HTR-8/SVneo (cell line): ENCODE data around the gene SAA2.
"Not testable (repeated sequence)": the region's sequence is repeated elsewhere in the genome, so short reads cannot be mapped to it uniquely, and the experiment has no call there.

Source experiments
- DNase-seq: peaks from one replicate; pipeline ENCODE4 v3.0.0; 2011; ENCODE audit warnings: low spot score, mixed read lengths; ENCODE audit not compliant: insufficient read length
- FAIRE-seq: peaks from 2 replicates; lab custom pipeline; 2011; peaks lifted over from hg19 to GRCh38; lab: Jason Lieb, UNC

The SAA2 gene

GRCh38 chr11:18253778-18254338, 5.4 kb upstream of the SAA2 start:
- FAIRE-seq, result no peak
- no peak for DNase-seq

DNA sequence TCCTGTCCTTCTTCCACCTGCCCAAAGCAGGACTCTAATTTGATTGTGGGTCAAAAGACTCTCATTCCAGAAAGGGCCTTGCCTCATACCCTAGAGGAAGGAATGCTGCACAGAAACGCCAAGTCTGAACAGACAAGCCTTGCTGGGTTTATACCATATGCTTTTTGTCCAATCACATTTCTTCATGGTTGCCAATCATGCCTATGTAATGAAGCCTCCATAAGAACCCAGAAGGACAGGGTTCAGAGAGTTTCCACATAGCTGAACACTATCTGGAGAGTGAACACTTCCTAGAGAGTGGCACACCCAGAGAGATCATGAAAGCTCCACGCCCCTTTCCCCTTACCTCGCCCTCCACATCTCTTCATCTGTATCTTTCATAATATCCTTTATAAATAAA, 4.8 kb upstream of the SAA2 start:
- FAIRE-seq (no peak), DNase-seq (no peak)

DNA sequence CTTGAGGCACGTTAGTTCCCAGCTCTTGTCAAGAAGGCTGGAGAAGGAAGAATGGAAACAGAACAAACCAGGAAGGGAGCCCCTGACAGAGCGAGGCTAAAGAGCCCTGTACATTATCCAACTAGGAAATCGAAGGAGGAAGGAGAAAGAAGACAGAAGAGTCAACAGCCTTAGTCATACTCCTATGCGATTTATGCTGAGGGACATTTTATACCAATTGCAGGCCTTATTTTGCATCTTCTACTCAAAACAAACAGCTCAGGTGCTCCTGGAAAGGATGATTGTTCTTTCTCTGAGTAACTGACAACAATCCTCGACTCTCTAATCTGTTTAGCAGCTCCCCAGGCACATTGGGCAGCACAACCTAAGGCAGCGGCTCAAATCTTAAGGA, 1.3 kb downstream of the SAA2 start:
- not testable (repeated sequence) for FAIRE-seq, DNase-seq

DNA sequence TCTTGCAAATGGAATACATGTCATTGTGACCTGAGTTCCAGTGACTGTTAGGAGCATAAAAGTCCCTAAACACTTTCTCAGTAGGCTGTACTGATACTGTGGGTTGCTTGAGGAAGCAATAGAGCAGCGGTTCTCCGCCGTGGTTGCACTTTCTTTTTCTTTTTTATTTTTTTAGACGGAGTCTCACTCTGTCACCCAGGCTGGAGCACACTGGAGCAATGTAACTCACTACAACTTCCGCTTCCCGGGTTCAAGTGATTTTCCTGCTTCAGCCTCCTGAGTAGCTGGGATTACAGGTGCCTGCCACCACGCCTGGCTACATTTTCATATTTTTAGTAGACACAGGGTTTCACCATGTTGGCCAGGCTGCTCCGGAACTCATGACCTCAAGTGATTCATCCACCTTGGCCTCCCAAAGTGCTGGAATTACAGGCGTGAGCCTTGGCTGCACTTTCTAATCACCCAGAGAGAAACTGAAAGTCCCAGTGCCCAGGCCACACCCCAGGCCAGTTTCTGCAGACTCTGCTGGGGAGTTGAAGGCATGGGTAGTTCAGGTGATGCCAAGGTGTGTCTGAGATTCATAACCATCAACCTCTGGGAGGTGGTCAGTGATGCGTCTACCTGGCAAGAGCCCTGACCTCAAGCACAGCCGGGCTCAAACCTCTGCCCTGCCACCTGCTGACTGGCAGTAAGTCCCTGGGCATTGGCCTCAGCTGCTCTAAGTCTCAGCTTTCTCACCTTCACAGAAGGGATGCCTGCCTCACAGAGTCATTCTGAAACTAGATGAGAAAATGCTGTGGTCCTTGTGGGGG, 1.9 kb downstream of the SAA2 start:
- DNase-seq, FAIRE-seq: not testable (repeated sequence)

DNA sequence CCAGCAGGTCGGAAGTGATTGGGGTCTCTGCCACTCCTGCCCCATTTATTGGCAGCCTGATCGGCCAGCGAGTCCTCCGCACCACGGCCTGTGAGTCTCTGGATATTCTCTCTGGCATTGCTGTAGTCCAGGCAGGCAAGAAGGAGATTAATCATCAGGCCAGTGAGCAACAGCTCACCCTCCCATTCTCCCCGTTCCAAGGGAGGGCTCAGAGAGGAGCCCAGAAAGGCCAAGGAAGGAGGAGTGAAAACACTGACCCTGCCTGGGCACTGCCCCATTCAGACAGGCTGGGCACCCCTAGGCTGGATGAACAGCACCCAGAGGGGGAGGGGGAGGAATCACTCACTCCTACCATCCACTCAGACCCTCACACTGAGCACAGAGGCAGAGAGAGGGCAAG, 3.1 kb downstream of the SAA2 start:
- no peak for FAIRE-seq
- DNase-seq, result no peak

GRCh38 chr11:18243783-18244362, 4.6 kb downstream of the SAA2 start:
- FAIRE-seq, result no peak
- peak; percentile 62 for DNase-seq

DNA sequence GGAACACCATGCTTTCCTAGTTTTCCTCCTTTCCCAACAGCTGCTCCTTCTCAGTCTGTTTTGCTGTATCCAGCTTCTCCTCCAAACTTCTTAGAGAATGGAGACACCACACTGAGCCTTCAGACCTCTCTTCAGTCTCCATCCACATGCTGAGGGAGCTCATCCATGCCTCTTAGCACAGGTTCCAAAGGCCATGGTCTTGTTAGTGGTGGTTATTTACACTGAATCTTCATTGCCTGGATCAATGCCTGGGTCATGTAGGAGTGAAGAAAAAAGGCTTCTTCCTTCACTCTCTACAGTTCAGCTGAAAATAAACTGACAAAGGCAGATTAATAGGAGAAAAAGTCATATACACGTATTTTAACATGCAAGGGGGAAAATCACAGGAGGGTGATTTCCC, 8.8 kb downstream of the SAA2 start:
- DNase-seq, result no peak
- no peak for FAIRE-seq

DNA sequence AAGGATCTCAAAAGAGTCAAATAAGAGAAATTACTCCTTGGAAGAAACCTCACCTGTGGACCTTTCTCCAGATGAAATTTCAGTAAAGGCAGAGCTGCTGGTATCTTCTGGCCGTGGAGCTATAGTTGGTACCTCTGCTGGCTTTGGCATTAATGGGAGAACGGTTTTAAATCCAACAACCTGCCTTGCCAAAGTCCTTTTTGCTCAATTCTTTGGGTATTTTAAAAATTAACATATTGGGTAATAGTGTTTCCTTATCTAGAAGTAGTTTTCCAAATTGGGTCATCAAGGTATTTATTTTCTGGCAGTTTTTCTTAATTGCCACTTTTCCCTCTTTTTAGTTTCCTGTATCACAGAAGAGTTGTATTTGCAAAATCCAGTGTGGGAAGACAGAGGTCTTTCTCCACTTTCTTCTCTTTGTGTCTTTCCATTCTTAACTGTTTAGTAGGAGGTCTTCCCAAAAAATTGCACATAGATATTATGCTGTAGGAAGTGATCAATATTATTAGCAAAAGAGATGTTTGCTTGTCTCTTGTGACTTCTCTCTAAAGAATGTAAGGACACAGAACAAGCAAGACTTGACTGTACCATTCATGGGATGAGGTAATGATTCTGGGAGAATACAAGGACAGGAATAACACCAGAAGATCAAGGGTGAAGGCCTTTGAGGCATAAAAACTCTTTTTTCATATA, 11.7 kb downstream of the SAA2 start, which contains the start of gene SAA4:
Gene SAA4, minus strand, starts transcription at position 139 of the 693 bp plus-strand sequence. CDS start 876 bp downstream, outside the sequence.
- no peak for FAIRE-seq

DNA sequence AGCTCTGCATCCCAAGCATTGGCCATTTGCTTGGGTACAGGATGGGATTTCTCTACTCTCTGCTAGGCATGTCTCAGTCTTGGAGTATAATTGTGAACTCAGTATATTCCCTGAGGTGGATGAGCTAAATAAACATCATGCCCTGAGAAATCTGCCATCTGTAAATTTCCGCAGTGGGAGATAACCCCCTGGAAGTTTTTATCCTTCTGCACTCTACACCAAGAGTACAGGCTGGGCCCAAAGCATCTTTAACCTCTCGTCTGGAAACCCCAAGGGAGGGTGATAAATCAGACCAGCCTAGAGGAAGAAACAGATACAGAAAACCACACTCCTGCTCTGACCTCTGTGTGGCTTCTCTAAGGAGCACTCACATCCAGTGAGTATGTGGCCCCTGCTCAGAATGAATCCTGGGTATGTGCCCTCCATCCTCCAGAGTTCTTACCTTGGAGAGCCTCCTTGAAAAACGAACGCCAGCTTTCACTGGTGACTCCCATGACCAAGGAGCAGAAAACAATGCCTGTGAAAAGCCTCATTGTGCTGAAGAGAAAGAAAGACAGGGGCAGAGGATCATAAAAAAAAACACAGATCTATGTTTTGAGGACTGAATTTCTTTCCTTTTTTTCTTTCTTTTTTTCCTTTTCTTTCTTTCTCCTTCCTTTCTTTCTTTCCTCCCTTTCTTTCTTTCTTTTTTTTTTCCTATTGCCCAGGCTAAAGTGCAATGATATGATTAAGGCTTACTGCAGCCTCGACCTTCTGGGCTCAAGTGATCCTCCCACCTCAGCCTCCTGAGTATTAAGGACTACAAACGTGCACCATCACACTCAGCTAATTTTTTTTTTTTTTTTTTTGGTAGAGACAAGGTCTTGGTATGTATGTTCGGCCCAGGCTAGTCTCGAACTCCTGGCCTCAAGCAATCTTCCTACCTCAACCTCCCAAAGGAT, 12.8 kb downstream of the SAA2 start:
- DNase-seq, result no peak
- FAIRE-seq, result no peak

More for the DNA sequence above, 11.7 kb downstream of the SAA2 start, which contains the start of gene SAA4:
- DNase-seq, result no peak

DNA sequence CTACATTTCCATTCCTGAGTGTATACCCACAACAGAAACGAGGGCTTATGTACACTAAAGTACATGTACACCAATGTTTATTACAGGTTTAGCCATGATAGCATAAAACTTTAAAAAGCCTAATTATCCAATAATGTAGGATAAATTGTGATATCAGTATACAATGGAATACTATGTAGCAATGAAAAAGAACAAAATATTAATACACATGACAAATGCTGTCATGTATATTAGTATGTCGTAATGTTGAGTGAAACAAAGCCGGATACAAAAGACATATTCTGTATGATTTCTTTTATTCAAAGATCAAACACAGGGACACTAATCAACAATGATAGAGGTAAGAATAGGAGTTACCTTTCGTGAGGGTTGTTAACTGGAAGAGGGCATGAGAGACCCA, 14.6 kb downstream of the SAA2 start:
- DNase-seq (no peak), FAIRE-seq (no peak)

DNA sequence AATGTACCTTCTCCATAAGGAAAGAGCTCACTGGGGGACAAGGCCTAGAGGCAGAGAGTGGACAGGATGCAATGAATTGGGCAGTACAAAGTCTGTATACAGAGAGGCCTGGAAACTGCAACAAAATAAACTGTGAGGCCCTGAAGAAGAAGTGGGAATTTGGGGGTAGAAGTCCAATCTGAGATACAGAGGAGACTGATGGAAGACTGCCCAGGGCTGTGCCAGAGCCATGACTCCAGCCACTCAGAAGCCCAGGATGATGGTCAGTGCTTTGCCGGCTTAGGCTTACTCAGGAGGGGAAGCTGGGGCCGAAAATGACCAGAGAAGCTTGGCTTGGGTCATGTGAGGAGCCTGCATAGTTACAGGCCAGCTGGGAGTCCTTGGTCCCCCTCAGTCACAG, 17.6 kb downstream of the SAA2 start:
- no peak for FAIRE-seq
- DNase-seq, result no peak

DNA sequence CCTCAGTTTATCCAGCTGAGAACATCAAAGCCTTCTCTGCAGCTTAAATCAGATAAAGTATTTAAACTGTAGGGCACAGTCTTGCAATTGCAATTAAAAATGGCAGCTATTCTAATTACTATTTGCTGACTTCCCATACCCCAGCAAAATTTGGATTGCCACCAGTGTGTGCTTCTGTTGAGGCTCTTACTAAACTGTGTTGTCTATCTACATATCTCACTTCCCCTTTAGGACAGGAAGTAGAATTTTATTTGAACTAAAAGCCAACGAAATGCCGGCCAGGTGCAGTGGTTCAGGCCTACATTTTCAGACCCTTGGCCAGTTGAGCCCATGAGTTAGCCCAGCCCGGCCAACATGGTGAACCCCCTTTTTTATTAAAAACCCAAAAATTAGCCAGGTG, 19.0 kb downstream of the SAA2 start:
- DNase-seq, result no peak
- no peak for FAIRE-seq

GRCh38 chr11:18225913-18226312, 22.6 kb downstream of the SAA2 start:
- DNase-seq, result no peak
- FAIRE-seq, result no peak

- DNase-seq (no peak), FAIRE-seq (no peak)
Observed at GRCh38 chr11:18223591-18224387, 24.7 kb downstream of the SAA2 start.

- DNase-seq (no peak), FAIRE-seq (peak; percentile 97)
Observed at GRCh38 chr11:18222814-18223421, 25.6 kb downstream of the SAA2 start.

GRCh38 chr11:18221274-18221876, 27.1 kb downstream of the SAA2 start:
- FAIRE-seq, result no peak
- no peak for DNase-seq

DNA sequence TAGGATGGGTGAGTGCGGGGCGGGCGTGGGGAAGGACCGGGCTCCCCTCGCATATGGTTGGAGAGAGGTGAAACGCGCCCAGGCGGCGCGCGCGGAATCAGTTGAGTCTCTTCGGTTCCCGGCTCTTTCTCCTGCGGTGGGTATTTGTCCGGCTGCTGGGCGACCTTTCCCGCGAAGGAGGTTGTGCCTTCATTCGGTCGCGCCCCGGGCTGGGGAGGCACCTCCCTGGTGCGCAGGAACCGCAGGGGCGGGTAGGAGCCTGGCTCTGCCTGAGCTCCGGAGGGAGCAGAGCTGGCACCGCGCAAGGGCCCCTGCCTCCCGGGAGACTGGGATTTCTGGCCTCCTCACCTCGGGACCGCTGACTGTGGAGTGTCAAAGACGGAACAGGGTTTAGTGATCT, 39.4 kb downstream of the SAA2 start:
- FAIRE-seq (no peak), DNase-seq (no peak)

DNA sequence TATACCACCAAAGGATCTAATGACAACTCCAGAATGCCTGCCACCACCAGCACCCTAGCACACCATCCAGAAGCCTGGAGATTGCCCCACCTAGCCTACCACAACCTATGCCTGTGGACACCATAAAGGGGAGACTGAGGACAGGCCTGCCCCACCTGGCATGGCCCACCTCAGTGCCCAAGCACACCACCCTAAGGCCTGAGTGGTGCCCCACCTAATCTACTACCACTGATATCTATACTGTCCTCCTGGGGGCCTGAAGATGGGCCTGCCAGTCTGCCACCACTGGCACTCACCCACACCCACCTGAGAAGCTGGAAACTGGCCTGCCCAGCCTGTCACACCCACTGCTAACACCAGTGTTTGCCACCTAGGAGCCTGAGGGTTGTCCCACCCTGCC, 43.7 kb downstream of the SAA2 start:
- FAIRE-seq (no peak), DNase-seq (no peak)
